ENCODE measurements around the gene IL1RL2.

The IL1RL2 gene

DNA sequence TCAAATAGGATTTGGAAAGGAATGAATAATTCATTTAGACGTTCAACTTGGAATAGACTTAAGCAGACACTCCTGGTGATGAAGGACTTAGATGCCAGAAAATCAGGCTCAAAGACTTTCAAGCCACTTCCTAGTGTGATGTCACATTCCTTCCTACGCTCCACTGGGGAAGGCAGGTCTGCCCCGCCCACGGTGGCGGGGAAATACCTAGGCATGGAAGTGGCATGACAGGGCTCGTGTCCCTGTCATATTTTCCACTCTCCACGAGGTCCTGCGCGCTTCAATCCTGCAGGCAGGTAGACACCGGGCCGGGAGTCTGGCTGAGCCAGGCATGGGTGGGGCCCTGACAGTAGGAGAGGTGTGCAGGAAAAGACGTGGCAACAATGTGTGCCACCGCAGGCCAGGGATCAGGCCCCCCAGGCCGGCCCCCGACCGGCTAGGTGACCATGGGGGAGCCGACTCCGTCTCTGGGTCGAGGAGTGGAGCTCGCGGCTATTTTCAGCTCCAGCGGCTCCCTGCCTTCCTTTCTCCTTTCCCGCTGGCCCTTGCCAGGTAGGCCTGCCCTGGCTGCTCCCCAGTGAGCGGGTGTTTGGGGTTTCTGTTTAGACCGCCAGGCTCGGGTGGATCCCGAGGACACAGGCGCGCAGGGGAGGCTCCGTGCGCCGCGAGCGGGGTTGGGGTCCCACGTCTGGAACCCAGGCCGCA, at the start of gene IL1RL2:
TSS of gene IL1RL2 (plus strand) at position 233 of the 705 bp plus-strand sequence. CDS start 845 bp downstream, outside the sequence.
- DNase-seq (ENCODE audit: low spot score), result no peak

DNA sequence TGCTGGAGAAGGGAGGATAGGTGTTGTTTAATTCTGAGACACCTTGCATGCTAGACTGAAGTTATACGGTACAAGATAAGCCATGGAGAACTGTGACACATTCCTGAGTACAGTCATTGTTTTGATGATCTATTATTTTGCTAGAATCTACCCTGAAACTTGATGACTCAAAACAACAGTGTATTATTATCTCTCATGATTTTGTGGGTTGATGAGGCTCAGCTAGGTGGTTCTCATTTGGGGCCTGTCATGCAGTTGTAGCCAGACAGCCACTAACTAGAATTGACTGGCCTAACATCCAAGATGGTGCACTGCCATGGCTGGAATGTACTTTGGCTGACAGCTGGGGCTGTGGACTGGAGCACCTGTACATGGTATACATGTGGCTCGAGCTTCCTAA, 49.7 kb upstream of the IL1RL2 start:
- DNase-seq (ENCODE audit: low spot score), result no peak

DNA sequence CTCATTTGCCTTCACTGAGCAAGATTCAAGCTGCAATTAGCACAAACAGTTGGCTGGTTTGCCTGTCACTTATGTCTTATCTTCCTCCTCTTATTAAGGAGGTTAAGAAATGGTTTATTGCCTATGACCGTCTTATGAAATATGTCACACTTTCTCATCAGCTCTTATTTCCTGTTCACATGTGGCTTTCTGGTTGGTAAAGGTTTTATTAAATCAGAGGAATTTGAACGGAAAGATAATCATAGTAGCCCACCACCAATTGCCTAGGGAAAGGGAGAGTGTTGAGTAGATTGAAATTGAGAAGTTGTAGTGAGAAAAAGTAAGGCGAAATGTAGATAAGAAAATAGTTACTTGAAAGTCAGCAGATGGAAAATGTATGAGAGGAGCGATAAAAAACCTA, 48.5 kb upstream of the IL1RL2 start:
- DNase-seq (ENCODE audit: low spot score), result no peak

DNA sequence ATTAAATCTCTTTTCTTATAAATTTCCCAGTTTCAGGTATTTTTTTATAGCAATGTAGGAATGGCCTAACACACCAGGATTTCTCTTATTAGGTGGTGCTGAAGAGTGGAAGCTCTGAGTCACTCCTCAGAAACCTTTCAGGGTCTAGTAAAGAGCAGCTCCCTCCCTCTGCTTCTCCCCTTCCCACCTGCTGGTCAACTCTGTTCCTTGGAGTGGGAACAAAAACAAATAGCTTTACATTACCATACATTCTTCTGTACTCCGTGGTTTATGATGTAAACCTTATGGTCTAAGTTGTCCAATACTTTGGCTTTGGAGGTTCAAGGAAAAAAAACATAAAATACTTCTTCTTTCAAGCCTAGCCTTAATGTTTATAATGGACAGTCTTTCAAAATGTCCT, 47.0 kb upstream of the IL1RL2 start:
- no peak for DNase-seq (ENCODE audit: low spot score)

DNA sequence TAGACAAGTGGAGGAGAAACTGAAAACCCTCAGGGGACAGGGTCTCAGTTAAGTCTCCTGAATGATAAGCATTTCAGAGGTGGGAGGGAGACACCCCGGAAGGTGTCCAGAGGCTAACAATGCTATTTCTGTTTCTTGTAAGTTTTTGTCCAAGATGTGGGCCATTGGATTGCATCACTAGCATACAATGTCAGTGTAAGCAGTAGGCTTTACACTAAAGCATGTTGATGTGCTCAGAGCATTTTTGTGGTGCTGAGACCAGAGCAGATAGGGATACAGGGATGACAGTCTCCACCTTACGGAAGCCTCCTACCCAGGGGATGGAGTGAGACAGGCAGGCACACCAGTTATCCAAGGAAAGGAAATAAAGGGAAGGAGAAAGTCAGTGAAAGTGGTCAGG, 46.4 kb upstream of the IL1RL2 start:
- DNase-seq (ENCODE audit: low spot score), result no peak

DNA sequence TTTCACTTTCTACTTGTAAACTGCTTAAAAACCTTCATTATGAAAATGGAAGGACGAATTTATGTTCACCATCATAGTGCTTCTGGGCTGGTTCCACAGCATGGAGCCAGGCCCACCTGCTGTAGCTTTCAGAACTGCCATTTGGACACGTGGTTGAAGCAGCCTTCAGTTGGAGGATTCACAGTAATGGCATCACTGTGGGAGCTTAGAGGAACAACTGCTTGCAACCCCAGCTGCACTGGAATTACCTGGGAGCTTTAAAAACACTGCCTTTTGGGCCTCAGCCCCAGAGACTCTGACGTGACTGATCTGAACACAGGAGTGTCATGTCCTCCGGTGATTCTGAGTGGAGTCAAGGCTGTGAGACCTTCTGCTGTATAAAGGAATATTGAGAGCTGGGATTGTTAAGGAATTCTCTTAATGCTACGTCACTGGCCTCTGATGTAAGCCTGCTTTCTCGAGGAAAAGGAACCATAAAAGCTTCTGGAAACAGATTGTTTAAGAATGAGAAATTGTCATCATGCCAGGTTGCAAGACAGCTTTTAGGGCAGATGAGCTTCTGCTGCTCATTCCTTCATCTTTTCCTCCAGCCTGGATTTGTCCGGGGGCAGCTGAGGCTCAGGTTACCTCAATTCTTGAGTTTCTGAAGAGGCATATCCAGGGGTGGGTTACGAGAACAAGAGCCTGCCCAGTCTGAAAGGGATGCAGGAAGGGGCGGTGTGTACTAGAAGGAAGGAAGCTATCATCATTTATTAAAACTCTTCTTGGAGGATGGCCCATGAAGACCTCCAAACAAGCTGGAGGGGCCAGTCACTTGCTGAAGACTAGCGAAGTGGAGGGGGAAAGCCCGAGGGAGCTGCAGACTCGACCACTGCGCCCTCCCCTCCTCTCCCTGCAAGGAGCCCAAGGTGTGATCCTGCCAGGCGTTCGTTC, 45.5 kb upstream of the IL1RL2 start:
- DNase-seq (ENCODE audit: low spot score), result no peak

DNA sequence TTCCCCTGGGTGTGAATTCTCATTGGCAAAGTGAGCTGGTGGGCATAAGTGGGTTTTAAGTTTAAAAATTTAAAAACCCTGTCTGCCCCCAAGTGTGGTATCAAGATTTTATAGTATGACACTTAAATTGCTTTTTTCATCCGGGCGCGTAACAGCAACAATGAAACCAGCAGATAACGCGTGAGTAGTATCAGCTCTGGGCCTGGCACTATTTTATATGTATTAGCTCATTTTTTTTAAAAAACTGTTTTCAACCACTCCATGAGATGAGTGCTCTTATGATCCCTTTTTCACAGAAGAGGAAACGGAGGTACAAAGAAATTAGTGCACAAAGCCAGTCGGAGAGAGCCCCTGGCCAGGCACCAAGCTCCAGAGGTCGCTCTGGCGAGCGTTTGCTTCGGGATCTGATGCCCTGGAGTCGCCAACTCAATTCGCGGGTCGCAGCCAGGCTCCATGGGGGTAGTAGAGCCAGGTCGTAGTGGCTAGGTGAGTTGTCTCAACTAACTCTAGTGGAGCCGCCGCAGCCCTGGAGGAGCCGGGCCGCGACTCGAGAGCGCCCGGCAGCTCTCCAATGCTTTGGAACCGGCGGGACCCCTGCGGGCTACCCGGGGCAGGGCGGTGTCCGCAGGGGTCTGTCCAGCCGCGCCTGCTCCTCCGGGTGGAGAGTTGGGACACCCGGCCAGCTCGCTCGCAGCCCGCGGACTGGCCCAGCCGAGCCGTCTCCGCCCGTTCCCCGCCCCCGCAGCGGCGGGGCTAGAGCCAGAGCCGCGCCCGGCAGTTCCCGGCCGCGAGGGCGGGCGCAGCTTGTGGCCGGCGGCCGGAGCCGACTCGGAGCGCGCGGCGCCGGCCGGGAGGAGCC, 44.6 kb upstream of the IL1RL2 start, which contains the start of gene IL1R1:
TSS of gene IL1R1 (plus strand) at position 777 of the 859 bp plus-strand sequence. CDS start 14,979 bp downstream, outside the sequence.
- DNase-seq (ENCODE audit: low spot score), result peak; percentile 81

DNA sequence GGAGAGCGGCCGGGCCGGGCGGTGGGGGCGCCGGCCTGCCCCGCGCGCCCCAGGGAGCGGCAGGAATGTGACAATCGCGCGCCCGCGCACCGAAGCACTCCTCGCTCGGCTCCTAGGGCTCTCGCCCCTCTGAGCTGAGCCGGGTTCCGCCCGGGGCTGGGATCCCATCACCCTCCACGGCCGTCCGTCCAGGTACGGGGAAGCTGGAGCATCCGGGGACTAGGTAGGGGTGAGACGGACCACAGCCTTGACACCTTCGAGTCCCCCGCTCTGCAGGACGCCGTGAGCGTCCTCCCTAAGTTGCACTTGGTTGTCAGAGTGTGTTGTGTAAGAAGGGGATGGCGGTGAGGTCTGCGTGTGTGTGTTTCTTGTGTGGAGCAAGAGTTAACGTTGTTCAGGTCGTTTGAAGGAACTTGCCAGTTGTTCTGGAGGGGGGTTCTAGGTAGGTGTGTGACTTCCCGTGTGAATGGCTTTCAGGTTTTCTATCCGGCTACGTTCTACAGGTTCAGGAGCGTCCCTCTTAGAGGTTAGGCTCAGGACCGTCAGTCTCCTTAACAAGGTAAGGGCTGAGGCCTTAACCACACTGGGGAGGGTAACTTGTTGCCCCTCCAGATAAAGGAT, 43.9 kb upstream of the IL1RL2 start:
- peak; percentile 69 for DNase-seq (ENCODE audit: low spot score)

DNA sequence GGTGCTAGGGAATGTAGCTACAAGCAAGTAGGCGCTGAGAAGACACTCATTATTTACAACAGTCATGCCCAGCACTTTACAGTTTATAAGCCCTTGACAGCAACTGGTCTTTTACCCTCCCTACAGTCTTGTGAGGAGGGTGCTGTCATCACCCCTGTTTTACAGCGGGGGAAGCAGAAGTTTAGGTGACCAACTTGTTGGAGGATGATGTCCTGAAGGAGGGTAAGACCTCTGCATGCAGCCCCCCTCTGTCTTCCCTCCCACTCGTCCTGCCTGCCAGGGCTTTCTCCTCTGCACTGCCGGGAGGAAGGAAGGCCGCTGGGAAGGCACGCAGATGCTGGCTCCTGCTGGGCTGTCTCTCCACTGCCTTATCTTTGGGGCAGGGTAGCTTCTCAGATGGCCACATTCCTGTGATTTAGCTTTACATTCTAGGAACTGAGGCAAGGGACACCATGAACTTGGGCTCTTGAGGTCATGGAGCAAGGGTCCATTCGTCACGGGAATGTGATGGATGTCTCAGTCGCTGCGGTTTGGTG, 43.3 kb upstream of the IL1RL2 start:
- DNase-seq (ENCODE audit: low spot score), result no peak

DNA sequence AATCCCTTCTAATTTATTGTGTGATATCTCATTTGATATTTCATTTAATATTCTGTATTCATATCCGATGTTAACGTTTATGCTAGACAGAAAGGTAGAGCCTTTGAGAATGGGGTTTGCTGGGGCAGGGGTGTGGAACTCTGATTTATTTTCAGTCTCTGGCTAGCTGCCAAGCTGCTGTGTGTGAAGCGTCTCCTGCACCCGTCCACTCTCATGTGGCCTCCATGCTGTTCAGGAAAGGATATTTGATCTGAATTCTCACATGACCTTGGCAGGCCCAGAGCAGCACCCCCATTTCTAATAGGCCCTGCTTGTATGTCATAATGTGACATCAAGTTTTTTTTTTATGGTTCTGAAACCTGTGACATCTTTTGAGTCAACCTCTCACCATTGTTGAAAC, 42.7 kb upstream of the IL1RL2 start:
- DNase-seq (ENCODE audit: low spot score), result no peak

DNA sequence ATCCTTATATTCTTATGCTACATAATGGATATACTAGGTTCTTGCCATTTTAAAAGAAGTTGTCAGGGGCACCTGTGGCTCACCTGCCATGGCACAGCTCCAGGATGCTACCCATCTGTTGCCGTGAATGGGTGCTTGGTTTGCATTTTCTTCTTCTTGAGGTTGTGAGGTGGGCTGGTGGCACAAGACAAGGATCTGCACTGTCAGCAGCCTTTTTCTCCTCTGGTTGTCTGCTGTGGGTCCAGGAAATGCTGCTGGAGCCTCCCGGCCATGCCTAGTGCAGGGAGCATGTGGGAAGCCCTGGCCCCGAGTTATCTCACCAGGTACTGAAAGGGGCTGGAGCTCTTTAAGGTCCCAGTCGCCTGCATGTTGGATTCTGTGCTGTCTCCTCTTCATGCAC, 41.7 kb upstream of the IL1RL2 start:
- DNase-seq (ENCODE audit: low spot score), result no peak

DNA sequence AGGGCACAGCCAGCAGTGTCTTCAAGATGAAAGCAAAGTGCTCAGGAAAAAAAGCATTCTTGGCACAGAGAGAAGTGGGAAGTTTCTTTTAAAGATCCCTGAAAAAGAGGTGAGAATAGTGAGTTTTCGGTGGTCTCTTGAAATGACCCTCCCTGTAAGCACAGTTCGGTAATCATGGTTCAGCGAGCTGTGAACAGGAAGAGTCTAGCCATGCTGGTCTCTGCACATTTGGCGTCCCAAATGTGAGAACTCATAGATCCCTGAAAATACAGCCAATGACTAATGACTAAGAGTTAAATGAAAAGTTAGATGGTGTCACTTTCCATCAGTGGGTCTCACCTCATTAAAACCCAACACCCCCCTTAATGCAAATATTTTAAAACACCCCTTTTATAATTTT, 40.9 kb upstream of the IL1RL2 start:
- no peak for DNase-seq (ENCODE audit: low spot score)

DNA sequence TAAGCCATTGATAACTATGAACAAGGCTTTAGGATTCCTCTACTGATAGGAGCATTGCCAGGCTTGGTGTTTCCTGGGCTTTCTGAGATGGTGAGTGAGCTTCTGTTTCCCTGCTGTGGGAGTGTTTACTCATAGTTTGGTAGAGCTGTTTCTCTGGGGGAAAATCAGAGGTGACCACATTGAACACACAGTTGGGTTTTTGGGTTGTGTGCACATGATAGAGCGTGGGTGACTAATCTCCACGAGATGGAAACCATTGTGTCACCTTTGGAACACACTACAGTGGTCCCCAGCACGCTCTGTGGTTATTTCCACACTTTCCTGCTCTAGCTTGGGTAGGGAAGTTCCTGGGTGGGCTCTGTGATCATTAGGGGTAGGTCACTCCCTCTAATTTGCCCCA, 38.9 kb upstream of the IL1RL2 start:
- no peak for DNase-seq (ENCODE audit: low spot score)

DNA sequence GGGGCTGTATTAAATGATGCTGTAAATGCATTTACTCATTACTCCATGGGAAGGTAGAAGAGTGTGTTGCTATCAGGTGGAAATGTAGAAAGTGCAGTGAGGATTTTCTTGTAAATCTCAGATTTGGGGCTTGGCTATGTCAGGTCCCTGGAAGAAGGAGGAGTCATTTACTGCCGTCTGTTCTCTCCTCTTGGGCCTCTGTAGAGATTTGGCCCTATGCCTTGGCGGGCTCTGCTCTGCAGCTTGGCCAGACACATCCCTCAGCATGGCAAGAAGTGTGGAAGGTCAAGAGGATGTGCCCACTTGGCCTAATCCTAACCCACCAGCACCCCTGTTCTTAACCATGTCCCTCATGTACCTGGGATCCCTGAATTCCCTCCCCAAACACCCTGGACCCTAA, 37.6 kb upstream of the IL1RL2 start:
- DNase-seq (ENCODE audit: low spot score), result no peak

DNA sequence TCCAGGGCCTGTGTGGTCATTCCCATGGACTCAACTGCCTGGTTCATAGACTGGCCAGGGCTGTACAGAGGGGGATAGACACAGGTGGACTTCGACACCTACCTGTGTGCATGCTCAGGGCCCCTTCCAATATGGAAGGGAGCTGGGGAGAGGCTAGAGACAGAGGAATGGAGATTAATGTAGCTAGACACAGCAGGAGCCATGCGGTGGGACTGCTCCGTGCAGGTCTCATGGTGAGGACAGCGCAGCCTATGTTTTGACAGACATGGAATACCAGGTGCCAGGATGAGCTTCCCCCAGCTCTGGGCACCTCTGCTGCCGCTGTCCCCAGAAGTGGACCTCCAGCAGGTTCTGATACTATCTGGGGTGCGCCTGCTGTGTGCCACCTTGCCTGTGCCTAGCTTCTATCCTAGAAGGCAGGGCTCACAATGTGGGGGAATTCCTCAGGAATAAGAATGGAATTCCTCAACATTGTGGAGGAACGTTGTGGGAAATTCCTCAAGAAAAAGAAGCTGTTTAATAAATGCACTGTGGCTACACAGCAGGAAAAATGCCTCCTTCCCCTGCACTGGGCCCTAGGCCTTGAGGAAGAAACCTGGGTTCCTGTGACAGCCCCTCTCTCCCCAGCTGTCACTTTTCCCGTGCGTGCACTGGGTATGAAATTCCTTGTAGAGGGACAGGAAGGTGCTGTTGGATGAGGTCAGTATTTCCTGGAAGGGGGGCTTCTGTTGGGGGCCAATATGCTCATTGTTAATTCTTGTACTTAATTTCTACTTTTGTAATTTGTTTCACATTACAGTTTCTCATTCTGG, 37.0 kb upstream of the IL1RL2 start:
- DNase-seq (ENCODE audit: low spot score), result no peak

DNA sequence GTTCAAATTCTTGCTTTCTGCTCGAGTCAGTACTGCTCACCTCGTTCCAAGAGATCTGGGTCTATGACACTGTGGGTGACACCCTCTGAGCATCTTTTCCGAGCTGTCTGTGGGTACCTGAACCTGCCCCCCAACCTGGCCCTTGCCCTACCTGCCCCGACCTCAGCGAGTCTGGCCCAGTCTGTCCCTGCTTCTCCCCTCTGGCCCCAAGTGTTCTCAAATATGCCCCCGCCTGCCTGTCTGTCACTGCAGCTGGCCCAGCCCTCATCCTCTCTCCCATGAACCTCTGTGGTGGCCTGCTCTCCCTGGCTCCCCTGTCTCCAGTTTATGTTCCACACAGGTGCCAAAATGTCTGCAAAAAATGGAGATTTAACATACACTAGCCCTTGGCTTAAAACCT, 32.5 kb upstream of the IL1RL2 start:
- DNase-seq (ENCODE audit: low spot score), result no peak

DNA sequence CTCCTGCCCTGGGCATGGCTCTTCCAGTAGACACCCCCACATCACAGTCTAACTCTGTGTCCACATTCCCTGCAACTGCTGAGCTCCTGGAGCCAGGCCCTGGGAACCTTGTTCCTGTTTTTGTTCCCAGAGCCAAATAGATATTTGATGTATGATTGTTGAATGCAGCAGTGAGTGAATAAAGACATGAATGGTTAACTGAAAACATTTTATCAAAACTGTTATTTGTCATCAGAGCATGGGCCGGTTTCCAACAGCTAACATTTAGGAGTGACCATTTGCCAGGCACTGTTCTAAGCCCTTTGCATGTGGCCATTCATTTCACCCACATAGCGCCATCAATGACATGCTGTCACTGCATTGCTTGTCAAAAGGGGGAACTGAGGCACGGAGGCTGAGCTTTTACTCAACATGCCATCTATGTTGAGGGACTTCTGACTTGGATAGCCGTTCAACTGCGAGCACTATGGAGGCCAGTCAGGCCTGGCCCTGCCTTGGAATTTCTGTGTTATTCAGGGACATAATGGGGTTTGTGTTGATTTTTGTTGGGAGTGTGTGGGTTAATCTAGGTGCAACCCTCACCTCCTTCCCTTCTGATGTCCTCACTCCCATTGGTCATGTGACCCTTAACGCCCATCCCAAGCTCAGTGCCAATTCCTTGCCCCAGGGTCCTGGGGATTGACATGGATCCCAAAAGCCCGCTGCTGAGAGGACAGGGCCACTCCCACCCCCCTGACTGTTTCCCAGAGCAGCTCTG, 31.7 kb upstream of the IL1RL2 start:
- peak; percentile 22 for DNase-seq (ENCODE audit: low spot score)

DNA sequence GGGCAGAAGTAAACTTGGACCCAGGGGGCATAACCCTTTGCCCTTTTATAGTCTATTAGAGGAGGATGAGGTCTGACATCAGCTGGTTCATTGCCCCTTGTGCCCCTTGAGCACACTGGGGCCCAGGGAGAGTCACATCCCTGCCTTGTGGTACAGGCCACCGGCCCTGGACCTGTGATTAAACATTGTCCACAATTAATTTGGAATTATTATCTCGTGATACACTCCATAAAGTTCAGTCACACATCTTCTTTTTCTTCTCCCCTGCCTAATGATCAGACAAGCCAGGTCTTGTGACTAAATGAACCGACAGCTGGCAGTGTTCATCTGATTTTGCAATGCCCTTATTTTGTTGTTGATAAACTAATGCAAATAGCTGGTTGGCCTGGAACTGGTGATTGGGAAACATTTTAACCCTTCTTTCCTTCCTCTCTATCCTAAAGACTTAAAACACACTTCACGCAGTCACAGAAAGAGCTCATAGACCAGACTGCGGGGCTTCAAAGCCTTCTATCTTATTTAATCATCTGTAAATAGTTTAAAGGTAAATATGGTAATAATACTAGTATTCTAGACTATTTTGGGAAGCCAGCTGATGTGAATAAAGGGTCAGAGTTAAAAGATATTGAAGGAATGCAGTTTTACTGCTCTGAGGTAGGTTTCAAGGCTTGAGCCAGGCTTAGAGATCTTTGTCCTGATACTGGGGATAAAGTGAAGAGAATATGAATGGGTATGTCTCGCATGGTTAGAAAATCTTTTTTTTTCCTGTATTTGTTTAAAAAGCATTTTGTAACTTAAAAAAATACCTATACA, 30.9 kb upstream of the IL1RL2 start:
- peak; percentile 55 for DNase-seq (ENCODE audit: low spot score)
